Prostate gland (tissue), 2 donors: ENCODE measurements around the gene SMCO4.

Source experiments
- CTCF ChIP-seq, 4 experiments: fragments of 200-600 bp in 2 of 4; fragments of 450-650 bp in 2 of 4; sonication (generic) in 2 of 4; IDR thresholded peaks; 1 replicate in 3 of 4; 2 replicates in 1 of 4; pipeline ENCODE4 v1.5.1; 2016 to 2019; ENCODE audit warnings: antibody characterized with exemption in 4 of 4, mild to moderate bottlenecking in 2 of 4, moderate library complexity in 2 of 4
- POLR2A ChIP-seq: fragments of 450-650 bp; IDR thresholded peaks from one replicate; pipeline ENCODE4 v1.6.1; 2016; ENCODE audit warnings: antibody characterized with exemption, mild to moderate bottlenecking

- no peak for TF ChIP-seq POLR2A
- TF ChIP-seq CTCF (IDR thresholded peaks at IDR 0.05) = no peak
These were observed 26.3 kb upstream of the SMCO4 start for GRCh38 chr11:93569496-93569895.
